Activated CD8-positive, alpha-beta memory T cell treated with anti-CD3 and anti-CD28 coated beads, Interleukin-2, amount 50 U/mL, for 24 hours (primary cell): ENCODE data around the gene ANKH.
"Not testable (repeated sequence)": the region's sequence is repeated elsewhere in the genome, so short reads cannot be mapped to it uniquely, and the experiment has no call there.

Experiments used
- DNase-seq: peaks from one replicate; pipeline ENCODE4 v3.0.0-alpha.2; 2020; ENCODE audit errors: extremely low read depth

Gene ANKH

DNA sequence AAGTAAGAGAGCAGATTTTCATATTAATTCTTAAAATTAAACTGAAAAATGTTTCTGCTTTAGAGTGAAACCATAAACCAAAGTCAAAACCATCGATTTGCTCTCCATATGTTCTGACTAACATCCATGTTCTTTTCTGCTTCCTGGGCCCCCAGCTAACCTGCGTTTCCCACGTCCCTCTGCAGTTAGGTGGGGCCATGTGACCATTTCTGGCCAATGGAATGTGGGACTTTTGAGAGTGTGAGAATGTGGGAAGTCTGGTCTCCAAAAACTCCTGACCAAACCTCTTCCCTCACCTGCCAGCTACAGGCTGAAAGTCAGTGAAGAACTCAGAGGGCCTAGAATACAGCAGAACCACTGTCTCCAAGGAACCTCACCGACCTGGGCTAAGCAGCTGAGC, 44.9 kb downstream of the ANKH start:
- no peak for DNase-seq

GRCh38 chr5:14825977-14826376, 45.6 kb downstream of the ANKH start:
- no peak for DNase-seq

DNA sequence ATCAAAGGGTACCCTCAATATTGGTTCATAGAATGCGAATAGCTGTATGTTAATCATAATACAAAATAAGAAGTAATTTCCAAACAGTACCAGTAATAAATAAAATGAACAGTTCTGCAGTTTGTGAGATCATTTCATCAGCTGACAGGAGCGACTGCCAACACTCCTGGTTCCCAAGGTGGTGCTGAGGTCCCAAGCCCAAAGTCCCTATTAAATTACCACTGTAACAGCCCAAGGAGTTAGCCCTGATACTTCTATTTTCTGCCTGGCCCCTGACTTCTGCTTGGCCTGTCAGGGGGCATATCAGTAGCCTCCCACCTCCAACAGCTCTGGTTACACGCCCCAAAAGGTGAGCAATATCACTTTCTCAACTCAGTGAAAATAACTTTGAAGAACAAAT, 47.1 kb downstream of the ANKH start:
- no peak for DNase-seq

DNA sequence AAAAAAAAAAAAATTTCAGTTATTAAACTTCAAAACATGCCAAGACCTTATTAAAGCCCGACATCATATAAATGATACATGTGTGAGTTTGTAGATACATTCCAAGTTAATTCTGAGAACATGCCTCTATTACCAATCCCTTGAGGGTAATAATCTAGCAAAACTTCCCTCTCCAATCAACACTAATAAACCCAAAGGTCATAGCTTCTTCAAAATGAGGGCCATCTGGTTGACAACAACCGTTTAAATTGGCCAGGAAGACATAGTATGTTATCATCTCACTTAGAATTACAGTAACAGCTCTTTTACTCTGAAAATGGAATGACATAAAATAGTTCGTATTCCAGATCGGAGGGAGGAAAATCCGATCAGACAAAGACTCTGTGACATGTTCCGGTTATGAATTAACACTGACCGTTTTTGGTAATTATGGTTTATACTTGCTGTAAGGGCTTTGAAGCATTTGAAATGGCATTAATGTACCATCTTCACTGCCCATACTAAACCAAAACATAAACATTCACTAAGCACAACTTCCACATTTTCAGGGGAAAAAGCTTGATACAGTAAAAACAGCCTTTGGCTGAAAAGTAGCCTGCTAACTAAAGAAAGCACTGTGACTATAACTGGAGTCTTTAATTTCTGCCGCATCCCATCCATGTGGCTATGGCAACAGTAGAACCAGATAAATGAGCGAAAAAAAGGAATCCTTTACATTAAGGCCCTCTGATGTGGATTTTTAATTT, 50.3 kb downstream of the ANKH start:
- no peak for DNase-seq

DNA sequence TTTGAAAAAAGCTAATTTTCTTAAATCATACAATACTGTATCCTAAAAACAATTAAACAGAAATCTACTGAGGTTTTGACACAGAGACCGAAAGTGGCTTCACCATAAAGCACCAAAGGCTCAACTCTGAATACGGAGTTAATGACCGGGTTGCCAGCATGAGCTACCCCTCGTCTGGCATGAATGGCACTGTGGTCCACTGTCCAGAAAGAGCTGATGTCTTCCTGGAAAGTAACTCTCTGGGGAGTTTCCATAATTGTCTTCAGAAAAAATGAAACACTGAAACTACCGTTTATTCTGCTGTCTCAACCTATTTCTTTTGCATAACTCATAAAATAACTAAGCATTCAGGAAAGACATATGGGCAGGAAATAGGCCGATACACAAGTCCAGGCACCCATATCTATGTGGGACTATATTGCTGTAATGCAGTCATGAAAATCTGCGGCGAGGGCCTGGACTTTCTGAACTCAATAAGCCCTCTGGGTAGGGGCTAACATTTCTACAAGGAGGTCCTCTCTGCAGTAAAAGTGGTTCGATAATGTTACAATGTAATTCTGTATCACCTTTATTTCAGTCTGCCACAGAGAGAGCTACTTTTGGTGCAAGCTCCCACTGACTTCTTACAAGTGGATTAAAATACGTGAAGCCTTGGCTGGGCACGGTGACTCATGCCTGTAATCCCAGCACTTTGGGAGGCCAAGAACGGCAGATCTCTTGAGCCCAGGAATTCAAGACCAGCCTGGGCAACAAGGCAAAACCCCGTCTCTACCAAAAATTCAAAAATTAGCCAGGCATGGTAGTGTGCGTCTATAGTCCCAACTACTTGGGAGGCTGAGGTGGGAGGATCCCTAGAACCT, 52.4 kb downstream of the ANKH start:
- DNase-seq, result no peak

GRCh38 chr5:14817762-14818136, 53.8 kb downstream of the ANKH start:
- DNase-seq, result not testable (repeated sequence)

- peak; percentile 6 for DNase-seq
Measured at GRCh38 chr5:14816999-14817761, 54.4 kb downstream of the ANKH start.

DNA sequence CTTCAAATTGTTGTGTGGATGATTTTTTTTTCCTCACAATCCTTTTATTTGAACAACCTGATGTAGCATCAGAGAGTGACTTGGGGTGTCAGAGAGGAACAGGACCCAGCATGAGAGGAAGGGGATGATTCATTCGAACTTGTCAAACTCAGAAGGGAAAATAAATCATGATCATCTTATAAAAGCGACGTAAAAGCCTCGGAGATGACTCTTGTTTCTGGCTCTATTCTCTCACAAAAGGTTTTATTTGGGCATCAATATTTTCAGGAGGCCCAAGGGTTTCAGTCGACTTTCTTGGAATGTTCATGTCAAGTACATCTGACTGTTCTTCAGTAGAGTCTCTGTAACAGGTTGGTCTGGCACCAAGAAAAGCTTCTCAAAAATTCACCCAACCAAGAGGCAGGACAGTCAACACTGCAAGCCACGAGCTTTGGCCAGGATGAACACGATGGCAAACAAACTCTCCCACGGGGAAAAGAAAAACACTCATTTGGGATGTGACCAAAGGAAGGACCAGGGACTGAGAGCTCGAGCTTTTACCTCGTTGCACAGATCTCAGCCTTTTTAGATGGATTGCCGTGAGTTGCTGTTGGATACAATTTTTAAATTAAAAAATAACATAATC, 55.1 kb downstream of the ANKH start:
- DNase-seq, result no peak

DNA sequence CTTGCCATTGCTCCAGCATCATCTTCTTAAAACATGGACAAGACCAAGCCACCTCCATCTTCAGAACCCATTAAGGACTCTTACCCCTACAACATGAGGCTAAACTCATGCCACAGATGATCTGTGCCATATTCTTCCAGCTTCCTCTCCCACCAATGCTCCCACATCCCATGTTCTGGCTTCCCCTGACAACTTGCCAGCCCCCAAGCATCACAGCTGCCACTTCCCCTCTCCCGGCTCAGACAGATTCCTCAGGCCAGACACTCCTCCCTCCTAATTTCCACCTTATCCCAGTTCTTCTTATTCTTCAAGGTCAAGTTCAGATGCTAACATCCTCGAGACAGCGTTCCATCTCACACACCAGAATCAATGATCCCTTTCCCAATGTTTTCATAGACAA, 57.8 kb downstream of the ANKH start:
- no peak for DNase-seq

GRCh38 chr5:14812166-14812565, 59.4 kb downstream of the ANKH start:
- DNase-seq, result no peak

- DNase-seq, result no peak
Measured at GRCh38 chr5:14810928-14811572, 60.5 kb downstream of the ANKH start.

- no peak for DNase-seq
Measured at GRCh38 chr5:14810282-14810681, 61.3 kb downstream of the ANKH start.

GRCh38 chr5:14809369-14810155, 62.0 kb downstream of the ANKH start:
- peak; percentile 64 for DNase-seq

GRCh38 chr5:14807471-14807870, 64.1 kb downstream of the ANKH start:
- no peak for DNase-seq

DNA sequence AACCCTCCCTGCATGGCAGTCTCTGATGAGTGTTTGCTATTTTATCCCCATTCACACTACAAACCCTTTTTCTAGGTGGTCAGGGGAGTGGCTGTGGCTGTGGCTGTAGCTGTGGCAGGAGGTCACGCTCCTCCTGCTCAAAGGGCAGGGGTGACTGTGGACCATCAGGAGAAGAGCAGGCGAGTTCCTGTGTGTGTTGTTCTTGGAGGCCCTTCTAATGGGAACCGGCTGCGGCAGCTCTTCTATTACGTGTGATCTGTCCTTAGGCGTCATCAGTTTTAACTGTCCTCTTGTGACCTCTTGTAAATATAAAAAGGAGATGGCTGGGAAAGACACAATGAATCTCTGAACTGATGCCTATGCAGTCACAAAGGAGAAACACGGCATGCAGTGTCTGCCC, 65.1 kb downstream of the ANKH start:
- no peak for DNase-seq

- DNase-seq, result no peak
Measured at GRCh38 chr5:14802541-14802940, 69.0 kb downstream of the ANKH start.

GRCh38 chr5:14801792-14802191, 69.8 kb downstream of the ANKH start:
- DNase-seq, result no peak

DNA sequence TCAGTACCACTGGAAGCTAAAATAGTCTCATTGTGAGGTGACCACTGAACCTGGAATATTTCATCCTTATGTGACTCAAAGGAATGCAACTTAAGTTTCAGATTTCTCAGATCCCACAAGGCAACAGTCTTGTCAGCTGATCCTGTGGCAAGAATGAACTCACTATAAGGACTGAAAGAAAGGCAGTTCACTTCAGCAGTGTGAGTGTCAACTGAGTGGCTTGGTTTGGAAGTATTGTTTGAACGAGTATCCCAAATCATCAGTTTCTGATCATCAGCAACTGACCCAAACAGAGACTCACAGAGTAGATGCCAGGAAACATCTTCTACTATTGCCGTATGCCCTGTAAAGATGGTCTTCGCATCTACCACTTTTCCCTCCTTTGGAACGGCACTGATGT, 74.2 kb downstream of the ANKH start:
- not testable (repeated sequence) for DNase-seq

DNA sequence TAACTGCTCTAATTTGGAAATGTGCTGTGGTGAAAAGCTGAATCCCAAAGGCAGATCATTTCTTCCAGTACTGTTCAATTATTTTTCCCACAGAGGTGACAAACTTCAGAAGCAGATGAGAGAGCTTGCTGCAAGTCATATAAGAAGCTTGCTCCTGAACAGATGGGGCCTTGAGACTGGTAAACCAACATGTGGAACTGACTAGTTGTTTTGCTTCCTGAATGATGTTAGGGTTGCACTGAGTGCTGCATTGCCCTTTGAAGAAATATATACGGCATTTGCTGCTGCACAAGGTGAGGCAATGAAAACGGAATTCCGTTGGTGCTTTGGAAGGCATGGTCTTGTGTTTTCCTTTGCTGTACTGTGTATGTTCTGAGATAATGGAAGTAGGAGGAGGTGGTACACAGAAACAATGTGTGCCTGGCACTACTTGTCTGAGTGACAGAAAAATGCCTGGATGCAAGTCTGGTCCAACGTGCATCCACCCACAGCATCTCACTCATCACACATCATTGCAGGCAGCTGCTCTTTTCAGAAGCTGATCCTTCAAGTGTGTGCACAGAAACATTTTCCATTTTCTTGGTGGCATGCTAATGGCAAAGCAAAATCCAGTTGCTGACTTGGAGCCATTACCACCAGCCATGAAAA, 76.9 kb downstream of the ANKH start:
- DNase-seq, result no peak

DNA sequence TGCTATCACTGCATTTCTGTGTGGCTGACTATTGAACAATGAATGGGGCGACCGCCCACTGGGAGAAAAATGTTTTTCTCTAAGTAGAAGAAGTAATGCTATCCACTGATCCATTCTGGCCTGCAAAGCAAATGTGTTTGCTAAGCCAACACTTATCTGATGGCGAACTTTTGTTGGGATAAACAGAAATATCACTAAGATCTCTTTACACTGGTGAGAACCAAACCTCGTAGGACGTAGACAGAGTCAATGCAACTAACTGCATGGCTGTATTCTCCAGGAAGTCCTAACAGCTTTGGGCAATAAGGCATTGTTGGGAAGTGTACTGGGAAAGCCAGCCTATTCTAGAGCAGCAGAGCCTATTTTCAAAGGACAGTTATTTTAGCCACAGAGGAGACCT, 77.7 kb downstream of the ANKH start:
- DNase-seq, result no peak
